HCEC 1CT (cell line): ENCODE data around the gene WFDC1.
"Not testable (repeated sequence)": the region's sequence is repeated elsewhere in the genome, so short reads cannot be mapped to it uniquely, and the experiment has no call there.

Experiments
- DNase-seq: peaks from one replicate; pipeline ENCODE4 v3.0.0-alpha.2; 2017

The WFDC1 gene

GRCh38 chr16:84330685-84331050 lies 36.0 kb downstream of the WFDC1 start:
- DNase-seq, result no peak

GRCh38 chr16:84331998-84332780 lies 37.5 kb downstream of the WFDC1 start:
- no peak for DNase-seq

- no peak for DNase-seq
These were observed 38.5 kb downstream of the WFDC1 start for GRCh38 chr16:84332975-84333684.

- no peak for DNase-seq
These were observed 39.4 kb downstream of the WFDC1 start for GRCh38 chr16:84334058-84334457.

- DNase-seq, result no peak
These were observed 39.8 kb downstream of the WFDC1 start for GRCh38 chr16:84334482-84334881.

- not testable (repeated sequence) for DNase-seq
These were observed 42.6 kb downstream of the WFDC1 start for GRCh38 chr16:84337236-84337635.

GRCh38 chr16:84339311-84339710 lies 44.6 kb downstream of the WFDC1 start:
- no peak for DNase-seq

GRCh38 chr16:84339766-84340165 lies 45.1 kb downstream of the WFDC1 start:
- DNase-seq, result no peak

- no peak for DNase-seq
These were observed 45.8 kb downstream of the WFDC1 start for GRCh38 chr16:84340325-84341040.

GRCh38 chr16:84341528-84342295 lies 47.0 kb downstream of the WFDC1 start:
- no peak for DNase-seq

GRCh38 chr16:84343800-84344199 lies 49.1 kb downstream of the WFDC1 start:
- DNase-seq, result not testable (repeated sequence)

GRCh38 chr16:84344781-84345180 lies 50.1 kb downstream of the WFDC1 start:
- DNase-seq, result no peak

- DNase-seq, result no peak
These were observed 52.5 kb downstream of the WFDC1 start for GRCh38 chr16:84347161-84347560.

GRCh38 chr16:84348386-84348888 lies 53.8 kb downstream of the WFDC1 start:
- no peak for DNase-seq

GRCh38 chr16:84349862-84350684 lies 55.4 kb downstream of the WFDC1 start:
- no peak for DNase-seq

GRCh38 chr16:84350685-84351400 lies 56.2 kb downstream of the WFDC1 start:
- DNase-seq, result no peak

- DNase-seq, result no peak
These were observed 57.0 kb downstream of the WFDC1 start for GRCh38 chr16:84351630-84352029.

GRCh38 chr16:84354306-84354705 lies 59.6 kb downstream of the WFDC1 start:
- DNase-seq, result no peak

GRCh38 chr16:84355149-84355548 lies 60.5 kb downstream of the WFDC1 start:
- no peak for DNase-seq

GRCh38 chr16:84356176-84356575 lies 61.5 kb downstream of the WFDC1 start:
- no peak for DNase-seq

GRCh38 chr16:84356591-84357116 lies 62.0 kb downstream of the WFDC1 start:
- DNase-seq, result no peak
